ENCODE data around the gene RNF212.

The RNF212 gene

DNA sequence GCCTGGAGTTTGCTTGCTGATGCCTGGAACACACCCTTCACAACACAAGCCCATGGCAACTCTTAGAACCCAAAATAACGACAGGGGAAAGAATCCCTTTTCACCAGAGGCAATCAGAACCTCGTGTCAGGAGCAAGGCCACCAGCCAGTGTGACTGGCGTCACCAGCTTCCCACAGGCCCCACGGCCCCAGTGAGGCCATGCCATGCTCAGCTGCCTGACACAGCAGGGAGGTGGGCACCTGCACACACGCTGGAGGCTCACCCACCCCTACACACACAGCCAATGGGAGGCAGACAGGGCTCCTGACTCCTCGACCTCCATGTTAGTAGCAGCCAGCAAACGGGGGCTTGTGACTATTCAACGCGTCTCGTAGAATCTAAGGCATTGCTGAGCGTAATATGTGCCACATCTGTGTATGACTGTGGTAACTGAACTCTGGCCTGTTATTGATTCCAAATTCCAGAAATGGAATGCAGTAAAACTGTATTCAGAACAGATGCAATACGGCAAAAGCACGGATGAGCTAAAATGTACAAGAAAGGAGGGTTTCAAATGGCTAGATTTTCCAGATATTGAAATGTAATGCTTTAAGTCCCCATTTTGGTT, 28.5 kb downstream of the RNF212 start:
- H3K36me3 ChIP-seq (ENCODE audit: control insufficient read depth, insufficient read depth, low read length): no peaks in the 10 kb centered on the region
- no peak overlapping the region for H3K4me3 ChIP-seq (ENCODE audit: low read depth, low read length)

DNA sequence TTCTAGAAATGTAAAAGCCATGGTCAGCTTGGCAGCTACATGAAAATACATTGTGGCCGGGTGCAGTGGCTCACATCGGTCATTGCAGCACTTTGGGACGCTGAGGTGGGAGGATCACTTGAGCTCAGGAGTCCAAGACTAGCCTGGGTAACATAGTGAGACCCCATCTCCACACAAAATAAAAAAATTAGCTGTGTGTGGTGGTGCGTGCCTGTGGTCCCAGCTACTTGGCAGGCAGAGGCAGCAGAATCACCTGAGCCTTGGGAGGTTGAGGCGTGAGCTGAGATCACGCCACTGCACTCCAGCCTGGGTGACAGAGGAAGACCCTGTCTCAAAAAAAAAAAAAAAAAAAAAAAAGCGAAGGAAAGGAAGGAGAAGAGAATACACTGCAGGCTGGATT, 29.0 kb downstream of the RNF212 start:
- no peaks in the 10 kb centered on the region for H3K4me1 ChIP-seq (ENCODE audit: control insufficient read depth, insufficient read depth, low read length)
- no peaks in the 10 kb centered on the region for H3K27me3 ChIP-seq (ENCODE audit: control insufficient read depth, insufficient read depth, low read length)
- no peaks in the 10 kb centered on the region for H3K36me3 ChIP-seq (ENCODE audit: control insufficient read depth, insufficient read depth, low read length)
- no peak overlapping the region for H3K9ac ChIP-seq (ENCODE audit: low read depth, low read length)
- H3K4me3 ChIP-seq (ENCODE audit: low read depth, low read length): no peak overlapping the region
- H3K9me3 ChIP-seq (ENCODE audit: control insufficient read depth, insufficient read depth, low read length): no peaks in the 10 kb centered on the region

More for the DNA sequence above, 28.5 kb downstream of the RNF212 start:
- no peak overlapping the region for H3K9ac ChIP-seq (ENCODE audit: low read depth, low read length)
- no peaks in the 10 kb centered on the region for H3K9me3 ChIP-seq (ENCODE audit: control insufficient read depth, insufficient read depth, low read length)
- H3K4me1 ChIP-seq (ENCODE audit: control insufficient read depth, insufficient read depth, low read length): no peaks in the 10 kb centered on the region
- H3K27me3 ChIP-seq (ENCODE audit: control insufficient read depth, insufficient read depth, low read length): no peaks in the 10 kb centered on the region

DNA sequence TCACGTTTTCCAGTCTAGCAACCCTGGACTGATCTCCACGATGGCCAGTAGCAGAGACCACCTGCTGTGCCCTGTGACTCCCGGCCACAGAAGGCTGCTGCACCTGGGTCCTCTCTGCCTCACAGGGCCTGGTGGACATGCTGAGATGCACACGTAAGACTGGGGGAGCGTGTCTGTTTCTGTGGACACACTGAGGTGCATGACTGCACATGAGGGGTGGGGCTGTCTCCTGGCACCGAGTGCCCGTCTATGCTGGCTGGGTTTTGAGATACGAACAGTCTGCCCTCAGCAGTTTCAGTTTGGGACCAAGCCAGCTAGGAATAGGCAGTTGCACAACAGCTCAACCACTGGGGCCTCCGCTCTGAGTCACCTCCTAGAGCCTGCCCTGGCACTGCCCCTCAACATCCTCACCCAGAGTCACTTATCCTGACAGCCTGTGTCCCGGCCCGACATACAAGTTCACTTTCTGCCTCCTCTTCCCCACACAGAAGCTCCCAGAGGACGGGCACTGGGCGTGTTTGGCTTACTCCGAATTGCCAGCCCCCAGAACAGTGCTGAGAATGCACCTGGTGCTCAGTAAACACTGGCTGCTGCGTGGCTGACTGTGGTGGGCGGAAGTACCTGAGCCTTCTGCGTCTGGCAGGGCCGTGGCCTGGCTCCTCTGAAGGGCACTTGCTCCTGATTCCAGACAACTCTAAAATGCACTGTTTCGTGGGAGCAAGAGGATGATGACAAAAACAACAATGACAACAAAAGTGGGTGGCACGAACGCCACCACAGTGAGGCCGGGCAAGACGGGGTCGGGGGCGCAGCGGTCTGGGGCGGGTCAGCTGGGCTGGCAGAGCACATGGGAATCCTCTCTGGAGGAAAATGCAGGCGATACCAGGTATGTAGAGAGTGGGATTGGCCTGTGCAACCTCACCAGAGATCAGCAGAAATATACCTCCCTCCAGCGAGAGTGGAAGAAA, 30.9 kb downstream of the RNF212 start:
- Histone ChIP-seq H3K9me3 (ENCODE audit: control insufficient read depth, insufficient read depth, low read length) (no peaks in the 10 kb centered on the region), H3K36me3 (ENCODE audit: control insufficient read depth, insufficient read depth, low read length) (no peaks in the 10 kb centered on the region), H3K27me3 (ENCODE audit: control insufficient read depth, insufficient read depth, low read length) (no peaks in the 10 kb centered on the region), H3K4me3 (ENCODE audit: low read depth, low read length) (no peak overlapping the region), H3K4me1 (ENCODE audit: control insufficient read depth, insufficient read depth, low read length) (no peaks in the 10 kb centered on the region), H3K9ac (ENCODE audit: low read depth, low read length) (no peak overlapping the region)

DNA sequence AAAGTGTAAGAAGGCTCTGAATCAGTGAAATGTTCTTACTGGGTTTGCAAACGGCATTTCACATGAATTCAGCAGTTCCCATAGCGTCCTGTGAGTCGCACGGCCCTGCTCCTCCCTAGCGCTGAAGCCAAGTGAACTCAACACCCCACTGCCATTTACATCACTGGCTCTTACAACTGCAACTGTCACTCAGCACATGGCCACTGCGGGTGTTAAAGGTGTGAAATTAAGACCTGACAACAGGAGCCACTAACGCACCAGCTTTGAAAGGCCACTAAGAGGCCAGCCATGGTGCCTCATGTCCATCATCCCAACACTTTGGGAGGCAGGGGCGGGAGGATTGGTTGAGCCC, 31.7 kb downstream of the RNF212 start:
- no peaks in the 10 kb centered on the region for H3K36me3 ChIP-seq (ENCODE audit: control insufficient read depth, insufficient read depth, low read length)
- no peaks in the 10 kb centered on the region for H3K4me1 ChIP-seq (ENCODE audit: control insufficient read depth, insufficient read depth, low read length)
- H3K9me3 ChIP-seq (ENCODE audit: control insufficient read depth, insufficient read depth, low read length): no peaks in the 10 kb centered on the region
- no peaks in the 10 kb centered on the region for H3K27me3 ChIP-seq (ENCODE audit: control insufficient read depth, insufficient read depth, low read length)
- no peak overlapping the region for H3K9ac ChIP-seq (ENCODE audit: low read depth, low read length)
- no peak overlapping the region for H3K4me3 ChIP-seq (ENCODE audit: low read depth, low read length)

DNA sequence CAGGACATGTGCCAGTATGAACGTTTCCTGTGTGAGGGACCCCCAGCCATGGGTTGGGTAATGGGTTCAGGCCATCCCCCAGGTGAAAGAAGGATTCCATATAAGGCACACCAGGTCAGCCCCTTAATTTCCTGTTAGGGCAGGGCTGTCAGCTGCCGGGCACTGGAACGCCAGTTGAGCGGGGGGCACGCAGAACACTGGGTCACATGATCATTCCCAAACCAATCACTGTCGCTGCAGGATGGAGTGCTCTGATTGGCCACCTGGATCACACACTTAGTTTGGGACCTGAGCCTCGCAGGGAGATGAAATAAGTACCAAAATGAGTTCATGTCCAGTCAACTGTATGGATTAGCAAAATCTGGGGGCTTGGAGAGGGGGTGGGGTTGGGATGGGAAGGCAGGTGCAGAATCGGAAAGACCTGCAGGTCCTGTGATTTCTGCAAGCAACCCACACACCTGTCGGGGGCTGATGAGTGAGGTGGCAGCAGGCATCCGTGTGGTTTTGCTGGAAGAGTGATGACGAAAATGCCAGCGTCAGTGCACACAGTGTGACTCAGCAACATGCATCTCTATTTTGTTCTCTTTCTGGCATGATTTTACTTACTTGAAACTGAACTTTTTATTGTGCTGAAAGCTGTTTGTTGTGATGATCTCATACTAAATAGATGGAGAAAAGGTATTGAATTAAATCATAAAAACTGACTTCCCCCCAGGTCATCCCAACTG, 32.2 kb downstream of the RNF212 start:
- no peak overlapping the region for H3K9ac ChIP-seq (ENCODE audit: low read depth, low read length)
- H3K36me3 ChIP-seq (ENCODE audit: control insufficient read depth, insufficient read depth, low read length): no peaks in the 10 kb centered on the region
- no peaks in the 10 kb centered on the region for H3K4me1 ChIP-seq (ENCODE audit: control insufficient read depth, insufficient read depth, low read length)
- H3K9me3 ChIP-seq (ENCODE audit: control insufficient read depth, insufficient read depth, low read length): no peaks in the 10 kb centered on the region
- no peak overlapping the region for H3K4me3 ChIP-seq (ENCODE audit: low read depth, low read length)
- H3K27me3 ChIP-seq (ENCODE audit: control insufficient read depth, insufficient read depth, low read length): no peaks in the 10 kb centered on the region

DNA sequence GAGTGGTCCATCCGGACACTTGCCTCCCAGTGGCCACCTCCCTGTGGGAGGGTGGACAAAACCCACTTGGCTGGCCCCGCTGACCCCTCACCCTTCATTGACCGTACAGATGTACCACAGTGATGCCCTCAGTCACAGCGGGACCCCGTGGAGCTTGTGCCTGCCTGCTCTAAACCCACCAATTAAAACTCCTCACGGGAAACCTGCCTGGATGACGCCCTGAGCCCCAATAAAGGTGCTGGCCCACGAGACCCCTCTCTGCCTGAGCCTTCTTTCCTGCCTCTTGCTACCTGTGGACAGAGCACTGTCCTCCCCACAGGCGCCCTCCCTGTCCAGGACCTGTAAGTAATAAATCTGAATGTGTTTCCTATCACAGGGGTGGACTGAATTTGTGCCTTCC, 32.9 kb downstream of the RNF212 start:
- H3K9ac ChIP-seq (ENCODE audit: low read depth, low read length): no peak overlapping the region
- H3K4me1 ChIP-seq (ENCODE audit: control insufficient read depth, insufficient read depth, low read length): no peaks in the 10 kb centered on the region
- H3K4me3 ChIP-seq (ENCODE audit: low read depth, low read length): no peak overlapping the region
- no peaks in the 10 kb centered on the region for H3K27me3 ChIP-seq (ENCODE audit: control insufficient read depth, insufficient read depth, low read length)
- no peaks in the 10 kb centered on the region for H3K36me3 ChIP-seq (ENCODE audit: control insufficient read depth, insufficient read depth, low read length)
- H3K9me3 ChIP-seq (ENCODE audit: control insufficient read depth, insufficient read depth, low read length): no peaks in the 10 kb centered on the region

DNA sequence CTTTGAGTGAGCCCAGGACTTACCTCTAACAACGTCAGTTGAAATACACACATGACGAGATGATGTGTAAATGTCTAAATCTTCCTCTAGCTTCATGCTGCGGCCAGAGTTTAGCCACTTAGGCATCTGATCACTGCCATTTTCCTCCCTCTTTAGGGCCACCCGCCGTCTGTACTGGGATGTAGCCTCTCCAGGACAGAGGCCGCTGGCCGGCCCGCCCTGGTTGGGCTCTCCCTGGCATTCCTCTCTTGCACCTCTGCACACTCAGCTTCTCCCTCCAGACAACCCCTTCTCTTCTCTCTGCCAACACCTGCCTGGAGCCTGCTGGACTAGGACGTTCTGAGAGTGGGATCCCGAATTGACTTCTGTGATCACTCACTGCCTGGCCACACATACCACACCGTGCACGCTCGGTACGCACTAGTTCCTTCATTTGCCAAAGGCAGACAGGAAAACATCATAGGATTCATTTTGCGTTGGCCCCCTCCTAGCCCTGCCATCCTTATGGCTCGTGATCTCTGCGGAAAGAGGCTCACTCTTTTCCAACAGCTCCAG, 33.6 kb downstream of the RNF212 start:
- Histone ChIP-seq H3K9me3 (ENCODE audit: control insufficient read depth, insufficient read depth, low read length) (no peaks in the 10 kb centered on the region), H3K36me3 (ENCODE audit: control insufficient read depth, insufficient read depth, low read length) (no peaks in the 10 kb centered on the region), H3K27me3 (ENCODE audit: control insufficient read depth, insufficient read depth, low read length) (no peaks in the 10 kb centered on the region), H3K4me3 (ENCODE audit: low read depth, low read length) (no peak overlapping the region), H3K9ac (ENCODE audit: low read depth, low read length) (no peak overlapping the region), H3K4me1 (ENCODE audit: control insufficient read depth, insufficient read depth, low read length) (no peaks in the 10 kb centered on the region)

DNA sequence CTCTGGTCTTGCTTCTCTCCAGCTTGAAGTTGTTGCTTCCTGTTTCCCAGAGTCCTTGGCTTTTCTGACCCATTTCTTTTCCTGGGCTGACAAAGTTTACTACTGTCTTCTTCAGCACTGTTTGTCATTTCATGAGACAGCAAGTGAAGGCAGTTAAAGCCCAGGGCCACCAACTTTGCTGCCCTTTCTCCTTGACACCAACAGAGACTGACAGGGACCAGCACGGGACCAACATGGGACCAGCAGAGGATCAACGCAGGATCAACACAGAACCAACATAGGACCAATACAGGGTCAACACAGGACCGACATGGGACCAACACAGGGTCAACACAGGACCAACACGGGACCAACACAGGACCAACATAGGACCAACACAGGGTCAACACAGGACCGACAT, 34.9 kb downstream of the RNF212 start:
- Histone ChIP-seq H3K4me3 (ENCODE audit: low read depth, low read length) (no peak overlapping the region), H3K27me3 (ENCODE audit: control insufficient read depth, insufficient read depth, low read length) (no peaks in the 10 kb centered on the region), H3K4me1 (ENCODE audit: control insufficient read depth, insufficient read depth, low read length) (no peaks in the 10 kb centered on the region), H3K36me3 (ENCODE audit: control insufficient read depth, insufficient read depth, low read length) (no peaks in the 10 kb centered on the region), H3K9ac (ENCODE audit: low read depth, low read length) (no peak overlapping the region), H3K9me3 (ENCODE audit: control insufficient read depth, insufficient read depth, low read length) (no peaks in the 10 kb centered on the region)

DNA sequence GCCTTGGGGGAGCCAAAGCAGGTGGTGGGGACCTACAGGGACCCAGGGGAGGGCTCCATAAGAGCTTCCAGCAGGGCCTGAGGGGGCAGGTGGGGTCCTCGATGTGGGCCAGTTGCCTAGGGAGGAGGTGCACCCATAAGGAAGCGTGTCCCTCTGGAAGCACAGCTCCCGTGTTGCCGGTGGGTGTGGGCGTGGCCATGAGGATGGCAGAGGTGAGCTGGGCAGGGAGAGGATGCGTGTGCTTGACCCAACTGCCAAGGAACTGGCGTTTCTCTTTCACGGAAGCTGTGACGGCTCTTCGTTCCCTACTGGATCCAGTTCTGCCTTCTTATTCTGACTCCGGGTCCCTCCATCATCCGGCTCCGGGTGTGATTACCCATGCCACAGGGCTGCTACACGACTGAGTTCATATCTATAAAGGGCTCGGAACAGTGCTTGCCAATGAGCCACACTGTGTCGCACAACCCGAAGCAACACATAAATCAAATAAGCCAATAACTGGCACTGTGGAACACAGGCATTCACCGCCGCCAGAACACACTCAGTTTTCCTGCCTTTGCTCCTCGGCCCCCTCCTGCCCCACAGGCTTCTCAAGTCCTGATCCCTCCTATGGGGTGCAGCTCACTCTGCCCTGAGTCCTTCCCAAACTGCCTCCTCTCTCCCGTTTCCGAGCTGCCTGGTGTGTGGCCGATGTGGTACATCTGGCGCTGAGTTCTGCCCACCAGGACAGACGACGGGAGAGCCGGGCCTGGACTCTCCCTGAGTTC, 35.5 kb downstream of the RNF212 start:
- no peaks in the 10 kb centered on the region for H3K27me3 ChIP-seq (ENCODE audit: control insufficient read depth, insufficient read depth, low read length)
- H3K4me3 ChIP-seq (ENCODE audit: low read depth, low read length): no peak overlapping the region

DNA sequence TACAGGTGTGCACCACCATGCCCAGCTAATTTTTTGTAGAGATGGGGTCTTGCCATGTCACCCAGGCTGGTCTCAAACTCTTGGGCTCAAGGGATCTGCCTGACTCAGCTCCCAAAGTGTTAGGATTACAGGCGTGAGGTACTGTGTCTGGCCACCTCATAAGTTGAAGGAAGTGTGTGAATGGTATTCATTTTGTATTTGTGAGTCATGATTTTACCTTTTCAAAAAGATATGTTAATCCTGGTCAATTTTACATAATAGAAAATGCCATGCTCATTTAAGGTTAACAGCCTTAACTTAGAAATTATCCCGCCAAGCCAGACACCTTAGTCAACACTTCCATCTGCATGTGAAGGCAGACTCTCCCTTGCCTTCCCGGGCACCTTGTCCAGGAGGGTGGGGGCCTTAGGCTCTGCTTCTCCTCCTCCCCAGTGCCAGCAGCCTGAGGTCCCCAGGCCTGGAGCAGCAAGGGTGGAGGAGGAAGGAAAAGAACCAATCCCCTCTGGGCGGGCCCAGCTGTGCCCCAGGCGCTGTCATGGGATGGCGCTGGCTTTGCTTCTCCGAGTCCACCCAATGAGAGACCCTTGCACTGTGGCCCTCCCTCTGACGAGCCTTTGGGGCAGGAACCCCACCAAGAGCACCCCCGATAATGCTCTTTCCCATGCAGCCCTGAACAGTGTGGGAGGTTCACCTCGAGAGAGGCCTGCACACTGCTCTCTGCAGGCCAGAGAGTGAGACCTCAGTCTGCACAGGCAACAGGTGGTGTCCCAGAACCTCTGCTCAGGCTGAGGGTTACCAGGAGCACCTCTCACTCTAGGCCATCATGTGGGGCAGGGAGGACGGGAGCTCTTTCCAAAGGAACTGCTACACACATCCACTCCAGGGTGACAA, 37.3 kb downstream of the RNF212 start:
- H3K9me3 ChIP-seq (ENCODE audit: control insufficient read depth, insufficient read depth, low read length): no peaks in the 10 kb centered on the region
- H3K4me1 ChIP-seq (ENCODE audit: control insufficient read depth, insufficient read depth, low read length): no peaks in the 10 kb centered on the region
- H3K27me3 ChIP-seq (ENCODE audit: control insufficient read depth, insufficient read depth, low read length): no peaks in the 10 kb centered on the region
- H3K4me3 ChIP-seq (ENCODE audit: low read depth, low read length): no peak overlapping the region
- no peak overlapping the region for H3K9ac ChIP-seq (ENCODE audit: low read depth, low read length)
- no peaks in the 10 kb centered on the region for H3K36me3 ChIP-seq (ENCODE audit: control insufficient read depth, insufficient read depth, low read length)

More for the DNA sequence above, 35.5 kb downstream of the RNF212 start:
- Histone ChIP-seq H3K4me1 (ENCODE audit: control insufficient read depth, insufficient read depth, low read length) (no peaks in the 10 kb centered on the region), H3K9ac (ENCODE audit: low read depth, low read length) (no peak overlapping the region), H3K36me3 (ENCODE audit: control insufficient read depth, insufficient read depth, low read length) (no peaks in the 10 kb centered on the region), H3K9me3 (ENCODE audit: control insufficient read depth, insufficient read depth, low read length) (no peaks in the 10 kb centered on the region)
